Measurements from ENCODE around the gene PRKACG. TPM values are rescaled to one million over a fixed set of nuclear protein-coding genes. Genes with fewer than 3 reads are reported as not detected.

PRKACG gene
- polyA plus RNA-seq, 3 donors from 2014 or later = not detected

DNA sequence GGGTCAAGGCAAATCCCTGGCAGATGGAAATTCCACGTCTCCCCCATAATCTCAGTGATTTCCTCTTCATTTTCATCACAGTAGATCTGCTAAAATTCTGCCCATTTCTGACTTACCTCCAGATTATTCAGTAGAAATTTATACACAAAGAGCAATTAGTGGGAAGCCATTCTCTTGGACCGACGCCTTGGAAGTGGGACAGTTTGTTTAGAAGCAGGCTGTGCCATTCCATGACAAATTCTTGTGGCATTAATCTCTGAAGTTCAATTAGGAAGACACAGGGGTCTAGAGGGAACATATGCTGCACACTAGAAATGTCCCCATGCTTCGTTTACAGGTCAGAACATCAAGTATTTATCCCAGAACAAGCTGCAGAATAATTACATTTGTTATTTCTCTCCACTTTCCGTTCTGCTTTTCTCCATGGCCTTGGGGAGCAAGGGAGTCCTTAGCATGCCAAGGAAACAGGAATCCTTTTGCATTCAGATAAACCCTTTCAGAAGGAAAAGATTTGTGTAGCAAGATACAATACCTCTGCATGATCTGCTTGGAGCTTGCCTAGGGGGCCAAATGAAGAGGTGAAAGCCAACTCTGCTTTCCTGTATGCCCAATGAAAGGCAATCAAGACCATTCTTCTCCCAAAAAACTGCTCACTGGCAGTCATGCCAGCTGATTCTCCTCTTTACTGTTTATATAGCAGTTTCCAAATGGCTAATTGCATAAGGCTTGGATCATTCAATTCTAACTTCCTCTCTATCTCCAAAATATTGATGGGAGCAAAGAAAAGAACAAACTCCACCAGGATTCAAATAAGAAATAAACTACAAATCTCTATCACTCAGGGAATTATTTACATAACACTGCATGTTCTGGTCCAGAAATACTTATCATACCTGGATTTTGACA, 2.5 kb upstream of the PRKACG start:
- Mint-ChIP-seq H3K27me3 (ENCODE audit: low read depth in 3 of 3) (peaks cover 2 to 7% (median 4%) of the 10 kb centered on the region in 3 donors), H3K4me3 (no peak overlapping the region), H3K36me3 (no peaks in the 10 kb centered on the region), H3K27ac (peak overlapping the region in 1 of 6 donors; percentile 12), H3K9me3 (no peaks in the 10 kb centered on the region), H3K4me1 (peaks cover 41 to 48% of the 10 kb centered on the region in 2 donors)
- DNase-seq = no peak

DNA sequence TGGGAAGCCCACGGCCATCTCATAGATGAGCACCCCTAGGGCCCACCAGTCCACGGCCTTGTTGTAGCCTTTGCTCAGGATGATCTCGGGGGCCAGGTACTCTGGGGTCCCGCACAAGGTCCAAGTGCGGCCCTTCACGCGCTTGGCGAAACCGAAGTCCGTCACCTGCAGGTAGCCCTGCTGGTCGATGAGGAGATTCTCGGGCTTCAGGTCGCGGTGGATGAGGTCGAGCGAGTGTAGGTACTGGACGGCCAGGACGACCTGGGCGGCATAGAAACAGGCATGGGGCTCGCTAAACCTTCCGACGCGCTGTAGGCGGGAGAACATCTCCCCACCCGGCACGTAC, 558 bp downstream of the PRKACG start:
- H3K4me1 Mint-ChIP-seq = peaks cover 11 to 17% of the 10 kb centered on the region in 2 donors
- H3K36me3 Mint-ChIP-seq = no peaks in the 10 kb centered on the region
- H3K9me3 Mint-ChIP-seq = no peaks in the 10 kb centered on the region
- H3K27me3 Mint-ChIP-seq (ENCODE audit: low read depth in 3 of 3) = peaks cover 2 to 6% (median 3%) of the 10 kb centered on the region in 3 donors
- DNase-seq = no peak
- no peak overlapping the region for H3K27ac Mint-ChIP-seq
- peak overlapping the region in 2 of 5 donors; percentile 18 to 52 for H3K4me3 Mint-ChIP-seq

DNA sequence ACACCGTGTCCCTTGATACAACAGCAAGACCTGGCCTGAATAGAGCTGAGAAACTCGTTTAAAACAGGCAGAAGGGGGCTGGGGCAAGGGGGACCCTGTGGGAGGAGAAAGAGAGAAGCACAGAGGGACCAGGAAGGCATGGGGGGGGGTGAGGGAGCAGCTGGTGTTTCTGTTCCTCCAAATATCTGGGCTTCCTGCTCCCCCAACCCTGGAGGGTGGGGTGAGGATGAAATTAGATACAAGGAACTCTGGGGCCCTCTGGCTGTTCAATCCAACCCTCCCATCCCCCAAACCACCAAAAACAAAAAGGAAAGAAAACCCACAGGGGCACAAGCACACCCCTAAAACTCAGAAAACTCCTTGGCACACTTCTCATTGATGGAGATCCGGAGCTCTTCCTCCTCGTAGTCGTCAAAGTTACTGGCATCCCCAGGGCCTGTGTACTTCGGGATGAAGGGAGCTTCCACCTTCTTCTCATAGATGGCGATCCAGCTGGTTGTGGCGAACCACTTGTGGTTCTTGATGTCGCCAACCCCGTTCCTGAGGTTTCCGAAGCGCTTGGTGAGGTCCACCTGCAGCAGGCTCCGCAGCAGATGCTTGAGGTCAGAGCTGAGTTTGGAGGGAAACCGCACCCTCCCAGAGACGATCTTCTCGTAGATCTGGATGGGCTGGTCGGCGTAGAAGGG, 1.1 kb downstream of the PRKACG start:
- H3K27me3 Mint-ChIP-seq (ENCODE audit: low read depth in 3 of 3) = peaks cover 2 to 6% (median 3%) of the 10 kb centered on the region in 3 donors
- H3K27ac Mint-ChIP-seq = no peak overlapping the region
- peak overlapping the region in 2 of 5 donors; percentile 16 to 52 for H3K4me3 Mint-ChIP-seq
- H3K4me1 Mint-ChIP-seq = peaks cover 10 to 13% of the 10 kb centered on the region in 2 donors
- DNase-seq = no peak
- no peaks in the 10 kb centered on the region for H3K9me3 Mint-ChIP-seq
- no peaks in the 10 kb centered on the region for H3K36me3 Mint-ChIP-seq

DNA sequence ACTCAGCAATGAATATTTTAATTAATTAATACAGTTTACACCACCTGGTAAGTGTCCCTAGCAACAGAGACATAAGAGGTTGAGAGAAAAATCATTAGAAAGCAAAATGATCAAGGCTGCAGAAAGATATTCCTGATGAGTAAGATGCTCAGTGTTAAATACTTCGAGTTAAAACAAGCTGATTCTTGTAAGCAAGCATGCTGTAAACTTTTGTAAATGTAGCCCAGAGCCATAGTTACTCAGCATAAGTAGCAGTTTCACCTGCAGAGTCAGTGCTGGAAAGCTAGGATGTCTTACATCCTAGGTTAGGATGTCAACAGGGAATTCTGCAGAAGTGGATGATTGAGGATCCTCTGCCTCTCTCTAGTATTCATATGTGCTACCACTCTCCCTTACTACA, 4.2 kb downstream of the PRKACG start:
- H3K4me1 Mint-ChIP-seq = peaks cover 10 to 13% of the 10 kb centered on the region in 2 donors
- DNase-seq = no peak
- no peak overlapping the region for H3K4me3 Mint-ChIP-seq
- no peaks in the 10 kb centered on the region for H3K36me3 Mint-ChIP-seq
- no peak overlapping the region for H3K27ac Mint-ChIP-seq
- peaks cover 2 to 6% (median 5%) of the 10 kb centered on the region in 3 donors for H3K27me3 Mint-ChIP-seq (ENCODE audit: low read depth in 3 of 3)
- no peaks in the 10 kb centered on the region for H3K9me3 Mint-ChIP-seq

DNA sequence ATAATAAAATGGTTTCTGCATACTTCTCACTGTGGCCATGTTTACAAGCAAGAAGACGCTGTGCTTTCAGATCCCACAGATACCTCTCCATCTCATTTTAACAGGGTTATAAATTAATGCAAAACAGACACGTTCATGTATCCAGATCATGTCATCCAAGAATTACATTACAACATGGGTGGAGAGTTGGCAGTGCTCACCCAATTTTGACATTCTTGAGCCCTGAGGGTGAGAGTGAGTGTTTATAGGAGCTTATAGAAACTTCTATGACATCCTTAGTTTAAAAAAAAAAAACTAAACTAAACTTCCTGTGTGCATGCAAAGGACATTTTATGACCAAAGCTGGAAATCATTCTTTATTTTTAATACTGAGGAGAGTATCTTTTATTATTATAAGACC, 9.1 kb downstream of the PRKACG start:
- no peaks in the 10 kb centered on the region for H3K36me3 Mint-ChIP-seq
- peaks cover 0 to 11% (median 5%) of the 10 kb centered on the region in 3 donors for H3K27me3 Mint-ChIP-seq (ENCODE audit: low read depth in 3 of 3)
- no peak for DNase-seq
- no peaks in the 10 kb centered on the region for H3K4me1 Mint-ChIP-seq
- H3K4me3 Mint-ChIP-seq = no peak overlapping the region
- H3K9me3 Mint-ChIP-seq = no peaks in the 10 kb centered on the region
- H3K27ac Mint-ChIP-seq = no peak overlapping the region

DNA sequence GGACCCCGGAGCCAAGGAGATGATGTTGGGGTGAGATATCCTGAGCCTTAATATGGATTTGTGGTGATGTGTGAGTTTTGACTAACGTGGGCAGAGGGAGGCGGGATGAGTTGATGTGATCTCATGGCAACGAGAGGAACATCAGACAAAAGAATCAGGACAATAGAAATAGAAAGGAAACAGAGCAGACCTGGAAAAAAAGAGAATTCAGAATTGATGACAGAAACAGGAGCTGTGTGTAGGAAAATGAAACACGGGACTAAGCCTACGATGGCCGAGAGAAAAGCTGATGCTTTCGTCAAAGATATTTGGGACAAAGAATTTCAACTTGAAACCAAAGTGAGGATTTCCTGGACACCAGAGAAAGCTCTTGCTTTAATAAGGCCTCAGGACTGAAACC, 10.9 kb downstream of the PRKACG start:
- H3K36me3 Mint-ChIP-seq = no peaks in the 10 kb centered on the region
- peaks cover 0 to 14% (median 5%) of the 10 kb centered on the region in 3 donors for H3K27me3 Mint-ChIP-seq (ENCODE audit: low read depth in 3 of 3)
- no peaks in the 10 kb centered on the region for H3K9me3 Mint-ChIP-seq
- H3K4me3 Mint-ChIP-seq = no peak overlapping the region
- peak overlapping the region in 2 of 6 donors; percentile 1 to 13 for H3K27ac Mint-ChIP-seq
- peaks cover 16% of the 10 kb centered on the region in 2 donors for H3K4me1 Mint-ChIP-seq
- no peak for DNase-seq

DNA sequence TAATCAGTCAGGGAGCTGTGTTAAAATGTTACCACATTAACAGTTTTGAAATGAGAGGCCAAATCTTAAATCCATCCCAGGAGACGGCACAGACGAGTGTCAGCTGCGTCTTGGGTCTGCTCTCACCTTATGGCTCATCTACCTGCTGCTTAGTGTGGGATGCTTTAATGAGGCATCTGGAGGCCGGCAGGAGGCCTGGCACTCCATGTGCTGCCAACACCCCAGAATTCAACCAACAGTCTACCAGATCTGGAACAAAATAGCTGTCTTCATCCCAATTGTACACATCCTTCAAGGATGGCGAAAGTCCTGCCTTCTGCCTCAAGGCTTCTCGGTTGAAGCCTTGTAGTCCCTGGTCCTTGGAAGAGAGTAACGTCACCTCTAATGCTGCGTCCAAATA, 12.0 kb downstream of the PRKACG start:
- Mint-ChIP-seq H3K27me3 (ENCODE audit: low read depth in 3 of 3) (peaks cover 0 to 14% (median 3%) of the 10 kb centered on the region in 3 donors), H3K27ac (no peak overlapping the region), H3K4me1 (peaks cover 17 to 21% of the 10 kb centered on the region in 2 donors), H3K36me3 (no peaks in the 10 kb centered on the region), H3K4me3 (no peak overlapping the region), H3K9me3 (no peaks in the 10 kb centered on the region)
- DNase-seq = no peak

DNA sequence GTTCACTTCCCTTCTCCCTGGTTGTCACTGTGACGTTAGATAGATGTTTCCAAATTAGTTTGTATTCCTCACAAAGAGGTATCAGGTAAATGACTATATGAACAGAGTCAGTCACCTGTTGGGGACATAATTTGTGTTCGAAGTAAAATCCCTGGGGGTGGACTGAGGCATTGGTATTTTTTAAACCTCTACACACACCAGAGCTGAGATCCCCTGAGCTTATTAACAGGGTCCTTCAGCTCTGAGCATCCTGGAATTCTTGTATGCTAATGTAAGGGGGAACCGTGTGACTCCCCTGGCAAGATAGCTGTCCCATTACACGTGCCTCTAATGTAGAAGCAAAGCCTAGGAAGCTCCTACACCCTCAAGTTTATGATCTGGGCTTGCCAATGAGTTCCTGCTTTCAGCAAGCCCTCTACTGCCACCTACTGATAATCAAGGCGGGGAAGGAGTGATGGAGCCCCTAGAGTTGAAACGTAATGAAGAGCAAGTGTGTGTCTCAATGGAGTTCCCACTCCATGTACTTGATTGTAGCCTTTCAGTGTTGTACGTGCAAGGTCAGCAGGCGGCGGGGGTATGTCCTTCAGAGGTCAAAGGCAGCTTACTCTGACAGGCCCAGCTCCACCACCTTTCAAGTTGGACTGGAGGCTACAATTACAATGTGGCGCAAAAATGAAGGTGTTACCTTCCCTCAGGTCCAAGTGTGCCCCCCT, 14.4 kb downstream of the PRKACG start:
- Mint-ChIP-seq H3K4me1 (peaks cover 29 to 34% of the 10 kb centered on the region in 2 donors), H3K4me3 (no peak overlapping the region), H3K9me3 (no peaks in the 10 kb centered on the region), H3K36me3 (no peaks in the 10 kb centered on the region), H3K27ac (peak overlapping the region in 5 of 6 donors; percentile 0 to 73 (median 51)), H3K27me3 (ENCODE audit: low read depth in 3 of 3) (peaks cover 0 to 14% (median 3%) of the 10 kb centered on the region in 3 donors)
- peak; percentile 57 to 66 (median 59) for DNase-seq

DNA sequence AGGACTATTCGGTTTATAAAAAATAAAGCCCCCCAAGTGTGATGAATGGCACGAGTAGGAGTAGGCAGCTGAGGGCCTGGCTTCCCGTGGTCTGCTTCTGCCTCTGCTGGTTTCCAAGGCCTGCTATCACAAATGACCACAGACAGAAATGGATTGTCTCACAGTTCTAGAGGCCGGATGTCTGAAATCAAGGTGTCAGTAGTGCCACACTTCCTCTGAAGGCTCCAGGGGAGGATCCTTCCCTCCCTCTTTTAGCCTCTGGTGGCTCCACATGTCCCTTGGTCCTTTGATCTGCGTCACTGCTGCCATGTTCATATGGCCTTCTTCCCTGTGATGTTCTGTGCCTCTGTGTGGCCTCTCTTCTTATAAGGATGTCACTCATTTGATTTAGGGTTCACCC, 15.1 kb downstream of the PRKACG start:
- Mint-ChIP-seq H3K4me1 (peaks cover 29 to 34% of the 10 kb centered on the region in 2 donors), H3K36me3 (no peaks in the 10 kb centered on the region), H3K4me3 (no peak overlapping the region), H3K27ac (peak overlapping the region in 4 of 6 donors; percentile 7 to 73 (median 48)), H3K27me3 (ENCODE audit: low read depth in 3 of 3) (peaks cover 0 to 14% (median 3%) of the 10 kb centered on the region in 3 donors), H3K9me3 (no peaks in the 10 kb centered on the region)
- peak; percentile 34 to 46 (median 36) for DNase-seq

DNA sequence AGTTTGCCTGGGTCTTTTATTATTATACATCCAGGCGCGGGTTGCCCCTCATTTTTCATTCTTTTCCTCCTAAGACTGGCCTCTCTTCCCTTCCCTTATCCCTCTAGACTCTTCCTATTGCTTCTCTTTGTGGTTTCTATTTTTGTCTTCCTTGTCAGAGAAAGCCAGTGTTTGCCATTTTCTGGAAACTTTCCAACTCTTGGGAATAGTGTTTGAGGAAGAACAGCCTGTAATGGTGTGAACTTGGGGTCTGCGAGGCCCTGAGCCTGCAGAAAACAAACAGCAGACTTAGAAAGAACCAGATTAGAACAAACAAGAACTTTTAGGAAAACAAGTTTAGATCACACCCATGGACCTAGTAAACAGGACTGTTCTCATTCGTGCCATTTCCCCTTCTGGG, 15.5 kb downstream of the PRKACG start:
- H3K9me3 Mint-ChIP-seq = no peaks in the 10 kb centered on the region
- H3K4me1 Mint-ChIP-seq = peaks cover 29 to 34% of the 10 kb centered on the region in 2 donors
- H3K36me3 Mint-ChIP-seq = no peaks in the 10 kb centered on the region
- H3K4me3 Mint-ChIP-seq = no peak overlapping the region
- peaks cover 0 to 14% (median 3%) of the 10 kb centered on the region in 3 donors for H3K27me3 Mint-ChIP-seq (ENCODE audit: low read depth in 3 of 3)
- no peak for DNase-seq
- peak overlapping the region in 3 of 6 donors; percentile 17 to 73 (median 19) for H3K27ac Mint-ChIP-seq

DNA sequence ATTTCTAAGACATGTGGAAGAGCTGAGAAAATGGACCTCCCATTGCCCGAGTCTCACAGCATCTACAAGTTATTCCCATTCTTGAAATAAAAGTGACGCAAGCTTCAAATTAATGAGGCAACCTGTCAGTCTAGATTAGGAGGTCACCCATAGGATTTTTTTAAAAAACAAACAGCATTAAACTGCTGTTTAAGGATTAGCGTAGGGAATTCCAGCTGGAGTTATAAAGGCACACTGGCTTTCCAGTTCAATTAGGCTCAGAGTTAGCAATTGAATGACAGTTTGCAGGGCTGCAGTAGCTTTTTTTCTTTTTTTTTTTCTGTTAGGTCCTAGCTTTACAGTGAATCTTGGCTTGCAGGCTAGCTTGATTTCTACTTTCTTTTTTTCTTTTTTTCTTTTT, 16.2 kb downstream of the PRKACG start:
- H3K4me3 Mint-ChIP-seq = no peak overlapping the region
- no peaks in the 10 kb centered on the region for H3K36me3 Mint-ChIP-seq
- peaks cover 0 to 12% (median 1%) of the 10 kb centered on the region in 3 donors for H3K27me3 Mint-ChIP-seq (ENCODE audit: low read depth in 3 of 3)

DNA sequence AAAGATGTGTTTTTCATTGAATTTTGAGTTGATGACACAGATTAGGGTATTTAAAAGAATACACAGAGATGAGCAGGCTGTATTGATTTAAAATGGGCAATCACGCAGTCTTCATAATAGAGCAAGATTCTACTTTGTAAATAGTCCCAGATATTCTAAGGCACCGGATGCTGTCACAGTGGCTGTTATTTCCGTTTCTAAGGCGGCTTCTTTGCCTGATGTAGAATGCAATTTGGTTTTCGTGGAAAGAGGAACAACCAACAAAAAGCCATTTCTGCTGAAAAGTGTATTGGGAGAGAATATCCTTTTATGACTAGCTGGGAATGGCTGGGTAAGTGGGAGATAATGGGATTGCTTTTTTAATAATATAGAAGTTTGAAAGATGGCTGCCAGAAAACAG, 17.5 kb downstream of the PRKACG start:
- Mint-ChIP-seq H3K4me1 (peaks cover 29 to 34% of the 10 kb centered on the region in 2 donors), H3K36me3 (no peaks in the 10 kb centered on the region), H3K27ac (peak overlapping the region in 3 of 6 donors; percentile 0 to 42 (median 19)), H3K9me3 (no peaks in the 10 kb centered on the region), H3K4me3 (peak overlapping the region in 4 of 5 donors; percentile 10 to 47 (median 28)), H3K27me3 (ENCODE audit: low read depth in 3 of 3) (peaks cover 0 to 13% (median 1%) of the 10 kb centered on the region in 3 donors)
- no peak for DNase-seq

More for the DNA sequence above, 16.2 kb downstream of the PRKACG start:
- peaks cover 29 to 34% of the 10 kb centered on the region in 2 donors for H3K4me1 Mint-ChIP-seq
- no peaks in the 10 kb centered on the region for H3K9me3 Mint-ChIP-seq
- DNase-seq = no peak
- no peak overlapping the region for H3K27ac Mint-ChIP-seq

DNA sequence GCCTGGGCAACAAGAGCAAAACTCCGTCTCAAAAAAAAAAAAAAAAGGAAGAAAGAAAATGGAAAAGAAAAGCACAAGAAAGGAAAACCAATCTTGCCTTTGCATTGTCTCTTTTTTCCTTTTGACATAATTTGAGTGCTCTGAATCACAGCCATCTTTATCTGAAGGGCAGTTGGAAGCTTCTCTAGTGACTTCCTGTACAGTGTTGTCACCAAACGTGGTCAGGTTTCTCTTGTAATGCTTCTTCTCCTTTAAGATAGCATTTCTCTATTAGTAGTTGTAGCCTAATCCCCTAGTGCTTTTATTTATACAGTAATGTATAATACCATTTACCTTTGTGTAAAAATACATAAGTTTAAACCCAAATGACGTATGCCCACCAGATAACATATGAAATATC, 18.1 kb downstream of the PRKACG start:
- Mint-ChIP-seq H3K4me3 (peak overlapping the region in 2 of 5 donors; percentile 27 to 45), H3K4me1 (peaks cover 29 to 34% of the 10 kb centered on the region in 2 donors), H3K27me3 (ENCODE audit: low read depth in 3 of 3) (peaks cover 0 to 12% (median 0%) of the 10 kb centered on the region in 3 donors), H3K9me3 (no peaks in the 10 kb centered on the region), H3K36me3 (no peaks in the 10 kb centered on the region), H3K27ac (no peak overlapping the region)
- DNase-seq = no peak

All from immature natural killer cell (primary cell).